ENCODE results near the gene SHB. TPM values are rescaled to one million over a fixed set of nuclear protein-coding genes. Genes with fewer than 3 reads are reported as not detected.

SHB gene
- 12.3 and 16.5 TPM in 2 replicates for total RNA-seq

GRCh38 chr9:38068701-38069628 is at the start of gene SHB:
SHB (minus strand) TSS chr9:38069227; CDS start chr9:38068645, 582 bp downstream.

GRCh38 chr9:37903647-37904444 is 165.2 kb downstream of the SHB start, which contains the start of gene SLC25A51:
SLC25A51 (minus strand) TSS chr9:37904127; CDS start chr9:37888550, 15,577 bp downstream.

Other genes starting within 250 kb of the SHB start
- gene SLC25A51, start 165.1 kb downstream of the SHB start, total RNA-seq: 33.7 and 35.4 TPM in 2 replicates